ENCODE results near the gene SAMD10. TPM values are rescaled to one million over a fixed set of nuclear protein-coding genes. Genes with fewer than 3 reads are reported as not detected.

The SAMD10 gene
- polyA plus RNA-seq, 2 donors, result 9.4 to 13.1 TPM

DNA sequence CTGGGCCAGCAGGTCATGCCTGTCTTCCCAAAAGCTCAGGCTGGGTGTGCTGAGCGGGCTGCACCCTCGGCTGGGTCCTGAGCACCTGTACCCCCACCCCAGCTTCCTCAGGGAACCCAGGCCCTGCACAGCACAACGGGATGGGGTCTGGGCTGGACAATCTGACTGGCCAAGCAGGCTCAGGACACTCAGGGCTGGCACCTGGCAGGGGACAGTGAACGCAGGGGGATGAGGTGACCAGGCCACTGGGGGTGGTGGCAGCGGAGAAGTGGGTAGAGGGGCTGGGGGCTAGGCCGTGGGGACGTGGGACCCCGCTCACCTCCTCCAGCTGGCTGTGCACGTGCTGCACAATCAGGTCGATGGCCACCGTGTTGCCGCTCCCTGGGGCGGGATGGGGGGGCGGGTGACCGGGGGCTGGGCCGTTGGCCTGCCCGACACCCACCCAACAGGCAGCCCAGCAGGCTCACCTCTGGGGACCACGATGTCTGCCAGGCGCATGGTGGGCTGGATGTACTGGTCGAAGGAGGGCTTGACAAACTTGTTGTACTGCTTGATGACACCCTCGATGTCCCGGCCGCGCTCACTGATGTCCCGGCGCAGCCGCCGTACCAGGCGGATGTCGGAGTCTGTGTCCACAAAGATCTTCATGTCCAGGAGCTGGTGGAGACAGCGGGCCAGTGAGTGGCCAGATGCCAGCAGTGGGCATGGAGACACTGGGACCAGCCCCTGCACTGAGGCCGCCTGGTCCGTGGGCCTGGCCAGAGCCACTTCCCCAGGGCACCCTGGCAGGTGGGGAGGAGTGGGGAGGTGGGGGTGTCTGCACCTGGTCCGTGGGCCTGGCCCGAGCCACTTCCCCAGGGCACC lies 35.1 kb downstream of the SAMD10 start:
- peak overlapping the region in 1 of 2 donors; percentile 43 for H3K27ac ChIP-seq (ENCODE audit: low read depth in 2 of 2, low read length in 1 of 2)
- no peak overlapping the region for H3K4me3 ChIP-seq (ENCODE audit: low read depth in 1 of 2, low read length in 2 of 2)
- H3K4me1 ChIP-seq (ENCODE audit: control insufficient read depth in 2 of 2, insufficient read depth in 2 of 2, low read length in 1 of 2), result peaks cover 5 to 41% of the 10 kb centered on the region in 2 donors
- H3K27me3 ChIP-seq (ENCODE audit: control insufficient read depth in 1 of 2, insufficient read depth in 2 of 2, low read length in 2 of 2), result no peaks in the 10 kb centered on the region
- WGBS, 2 donors, result 86 to 88% methylated on average over 35 of the region's 35 CpGs
- H3K9me3 ChIP-seq (ENCODE audit: control insufficient read depth in 2 of 2, insufficient read depth in 1 of 2, low read depth in 1 of 2, low read length in 1 of 2), result peaks cover 0 to 2% of the 10 kb centered on the region in 2 donors
- peaks cover 7 to 58% of the 10 kb centered on the region in 2 donors for H3K36me3 ChIP-seq (ENCODE audit: control insufficient read depth in 2 of 2, insufficient read depth in 2 of 2, low read length in 1 of 2)

DNA sequence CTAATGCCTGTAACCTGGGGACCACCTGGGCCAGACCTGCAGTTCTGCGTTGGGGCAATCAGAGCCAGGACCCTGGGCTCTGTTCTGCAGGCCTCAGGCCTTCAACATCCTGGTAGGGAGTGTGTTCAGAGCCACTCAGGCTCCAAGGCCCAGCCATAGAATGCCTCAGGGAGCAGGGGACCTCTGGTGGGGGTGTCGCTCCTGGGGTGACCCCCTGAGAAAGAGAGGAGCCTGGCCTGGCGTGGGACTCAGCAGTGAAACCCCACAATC lies 35.7 kb downstream of the SAMD10 start:
- 88 to 92% methylated on average over 3 of the region's 3 CpGs for WGBS, 2 donors
- peaks cover 7 to 62% of the 10 kb centered on the region in 2 donors for H3K36me3 ChIP-seq (ENCODE audit: control insufficient read depth in 2 of 2, insufficient read depth in 2 of 2, low read length in 1 of 2)
- peaks cover 5 to 35% of the 10 kb centered on the region in 2 donors for H3K4me1 ChIP-seq (ENCODE audit: control insufficient read depth in 2 of 2, insufficient read depth in 2 of 2, low read length in 1 of 2)
- peak overlapping the region; percentile 94 to 98 for H3K27ac ChIP-seq (ENCODE audit: low read depth in 2 of 2, low read length in 1 of 2)
- H3K4me3 ChIP-seq (ENCODE audit: low read depth in 1 of 2, low read length in 2 of 2), result no peak overlapping the region
- no peaks in the 10 kb centered on the region for H3K27me3 ChIP-seq (ENCODE audit: control insufficient read depth in 1 of 2, insufficient read depth in 2 of 2, low read length in 2 of 2)
- H3K9me3 ChIP-seq (ENCODE audit: control insufficient read depth in 2 of 2, insufficient read depth in 1 of 2, low read depth in 1 of 2, low read length in 1 of 2), result peaks cover 0 to 2% of the 10 kb centered on the region in 2 donors

- H3K27me3 ChIP-seq (ENCODE audit: control insufficient read depth in 1 of 2, insufficient read depth in 2 of 2, low read length in 2 of 2), result no peaks in the 10 kb centered on the region
- H3K4me3 ChIP-seq (ENCODE audit: low read depth in 1 of 2, low read length in 2 of 2), result no peak overlapping the region
- 59 to 71% methylated on average over 19 of the region's 19 CpGs for WGBS, 2 donors
- H3K36me3 ChIP-seq (ENCODE audit: control insufficient read depth in 2 of 2, insufficient read depth in 2 of 2, low read length in 1 of 2), result peaks cover 7 to 64% of the 10 kb centered on the region in 2 donors
- peaks cover 5 to 30% of the 10 kb centered on the region in 2 donors for H3K4me1 ChIP-seq (ENCODE audit: control insufficient read depth in 2 of 2, insufficient read depth in 2 of 2, low read length in 1 of 2)
- H3K9me3 ChIP-seq (ENCODE audit: control insufficient read depth in 2 of 2, insufficient read depth in 1 of 2, low read depth in 1 of 2, low read length in 1 of 2), result peaks cover 0 to 2% of the 10 kb centered on the region in 2 donors
- H3K27ac ChIP-seq (ENCODE audit: low read depth in 2 of 2, low read length in 1 of 2), result peak overlapping the region; percentile 94 to 98
These were observed 36.3 kb downstream of the SAMD10 start for GRCh38 chr20:63942969-63943807.

DNA sequence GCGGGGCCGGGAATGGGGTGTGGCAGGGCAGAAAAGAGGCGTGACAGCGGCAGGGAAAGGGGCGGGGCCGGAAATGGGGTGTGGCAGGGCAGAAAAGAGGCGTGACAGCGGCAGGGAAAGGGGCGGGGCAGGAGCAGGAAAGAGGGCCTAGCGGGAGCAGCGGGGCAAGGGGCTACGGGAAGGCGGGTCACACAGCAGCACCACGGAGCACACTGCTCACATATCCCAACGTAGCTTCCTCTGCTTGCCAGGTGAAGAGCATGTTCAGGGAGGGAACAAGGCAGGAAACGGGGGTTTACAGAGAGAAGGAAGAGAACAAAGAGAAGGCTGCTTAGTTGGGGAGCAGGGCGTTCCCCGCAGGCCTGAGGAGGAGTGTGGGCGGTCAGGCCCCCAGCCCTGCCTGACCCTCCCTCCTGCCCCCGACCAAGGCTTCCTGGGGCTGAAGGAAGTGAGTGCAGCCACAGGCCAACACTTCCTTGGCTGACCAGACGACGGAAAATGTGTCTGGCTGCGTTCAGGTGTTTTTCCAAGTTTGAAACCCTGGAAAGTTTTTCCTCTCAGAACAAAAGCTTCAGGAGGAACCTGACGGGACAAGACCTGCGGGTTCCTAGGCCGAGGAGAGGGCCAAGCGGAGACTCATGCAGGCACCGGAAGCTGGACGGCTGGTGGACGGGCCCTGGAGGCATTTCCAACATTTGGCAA lies 37.0 kb downstream of the SAMD10 start:
- Histone ChIP-seq H3K4me1 (ENCODE audit: control insufficient read depth in 2 of 2, insufficient read depth in 2 of 2, low read length in 1 of 2) (peaks cover 5 to 23% of the 10 kb centered on the region in 2 donors), H3K27me3 (ENCODE audit: control insufficient read depth in 1 of 2, insufficient read depth in 2 of 2, low read length in 2 of 2) (no peaks in the 10 kb centered on the region), H3K36me3 (ENCODE audit: control insufficient read depth in 2 of 2, insufficient read depth in 2 of 2, low read length in 1 of 2) (peaks cover 7 to 63% of the 10 kb centered on the region in 2 donors), H3K9me3 (ENCODE audit: control insufficient read depth in 2 of 2, insufficient read depth in 1 of 2, low read depth in 1 of 2, low read length in 1 of 2) (peaks cover 0 to 2% of the 10 kb centered on the region in 2 donors), H3K4me3 (ENCODE audit: low read depth in 1 of 2, low read length in 2 of 2) (no peak overlapping the region), H3K27ac (ENCODE audit: low read depth in 2 of 2, low read length in 1 of 2) (peak overlapping the region; percentile 94 to 98)
- 34 to 44% methylated on average over 27 to 30 of the region's 30 CpGs for WGBS, 2 donors

DNA sequence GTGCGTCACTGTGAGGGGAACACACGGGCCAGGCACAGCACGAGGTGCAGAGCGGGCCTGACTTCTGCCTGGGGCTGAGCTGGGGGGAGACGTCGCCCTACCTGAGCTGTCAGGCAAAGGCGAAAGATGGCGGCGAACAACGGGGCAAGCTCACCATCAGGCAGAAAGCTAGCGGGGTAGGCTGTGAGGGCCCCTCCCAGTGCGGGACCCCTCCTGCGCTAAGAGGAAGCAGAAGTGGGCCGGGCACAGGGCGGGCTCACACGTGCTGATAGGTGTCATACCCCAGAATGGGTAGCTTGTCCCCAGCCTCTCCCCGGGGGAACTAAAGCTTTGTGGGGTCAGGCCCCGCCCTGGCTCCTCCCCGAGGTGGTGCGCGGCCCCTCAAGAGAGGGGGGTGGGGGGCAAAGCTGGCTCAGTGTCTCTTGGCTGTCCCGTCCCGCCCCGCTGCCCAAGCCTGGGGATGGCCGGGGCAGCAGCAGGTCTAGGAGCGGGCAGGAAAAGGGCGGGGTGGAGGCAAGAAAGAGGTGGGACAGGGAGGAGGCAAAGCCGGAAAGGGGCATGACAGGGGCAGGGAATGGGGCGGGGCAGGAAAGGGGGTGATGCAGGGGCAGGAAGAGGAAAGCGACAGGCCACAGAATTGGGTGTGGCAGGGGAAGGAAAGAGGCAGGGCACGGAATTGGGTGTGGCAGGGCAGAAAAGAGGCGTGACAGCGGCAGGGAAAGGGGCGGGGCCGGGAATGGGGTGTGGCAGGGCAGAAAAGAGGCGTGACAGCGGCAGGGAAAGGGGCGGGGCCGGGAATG lies 38.0 kb downstream of the SAMD10 start:
- peaks cover 7 to 58% of the 10 kb centered on the region in 2 donors for H3K36me3 ChIP-seq (ENCODE audit: control insufficient read depth in 2 of 2, insufficient read depth in 2 of 2, low read length in 1 of 2)
- no peaks in the 10 kb centered on the region for H3K27me3 ChIP-seq (ENCODE audit: control insufficient read depth in 1 of 2, insufficient read depth in 2 of 2, low read length in 2 of 2)
- peak overlapping the region in 1 of 2 donors; percentile 18 for H3K4me3 ChIP-seq (ENCODE audit: low read depth in 1 of 2, low read length in 2 of 2)
- peaks cover 0 to 2% of the 10 kb centered on the region in 2 donors for H3K9me3 ChIP-seq (ENCODE audit: control insufficient read depth in 2 of 2, insufficient read depth in 1 of 2, low read depth in 1 of 2, low read length in 1 of 2)
- H3K27ac ChIP-seq (ENCODE audit: low read depth in 2 of 2, low read length in 1 of 2), result peak overlapping the region; percentile 64 to 97
- 67 to 68% methylated on average over 33 to 35 of the region's 39 CpGs for WGBS, 2 donors
- H3K4me1 ChIP-seq (ENCODE audit: control insufficient read depth in 2 of 2, insufficient read depth in 2 of 2, low read length in 1 of 2), result peaks cover 5 to 19% of the 10 kb centered on the region in 2 donors

- 92 to 94% methylated on average over 58 of the region's 58 CpGs for WGBS, 2 donors
These were observed 38.8 kb downstream of the SAMD10 start for GRCh38 chr20:63940472-63941266.

GRCh38 chr20:63940071-63940471 lies 39.4 kb downstream of the SAMD10 start:
- peaks cover 0 to 2% of the 10 kb centered on the region in 2 donors for H3K9me3 ChIP-seq (ENCODE audit: control insufficient read depth in 2 of 2, insufficient read depth in 1 of 2, low read depth in 1 of 2, low read length in 1 of 2)
- H3K4me1 ChIP-seq (ENCODE audit: control insufficient read depth in 2 of 2, insufficient read depth in 2 of 2, low read length in 1 of 2), result peaks cover 5 to 19% of the 10 kb centered on the region in 2 donors
- no peaks in the 10 kb centered on the region for H3K27me3 ChIP-seq (ENCODE audit: control insufficient read depth in 1 of 2, insufficient read depth in 2 of 2, low read length in 2 of 2)
- no peak overlapping the region for H3K27ac ChIP-seq (ENCODE audit: low read depth in 2 of 2, low read length in 1 of 2)
- peaks cover 7 to 52% of the 10 kb centered on the region in 2 donors for H3K36me3 ChIP-seq (ENCODE audit: control insufficient read depth in 2 of 2, insufficient read depth in 2 of 2, low read length in 1 of 2)
- WGBS, 2 donors, result 85 to 90% methylated on average over 23 of the region's 23 CpGs
- H3K4me3 ChIP-seq (ENCODE audit: low read depth in 1 of 2, low read length in 2 of 2), result no peak overlapping the region

More at GRCh38 chr20:63940472-63941266, 38.8 kb downstream of the SAMD10 start:
- Histone ChIP-seq H3K4me3 (ENCODE audit: low read depth in 1 of 2, low read length in 2 of 2) (no peak overlapping the region), H3K4me1 (ENCODE audit: control insufficient read depth in 2 of 2, insufficient read depth in 2 of 2, low read length in 1 of 2) (peaks cover 5 to 19% of the 10 kb centered on the region in 2 donors), H3K27me3 (ENCODE audit: control insufficient read depth in 1 of 2, insufficient read depth in 2 of 2, low read length in 2 of 2) (no peaks in the 10 kb centered on the region), H3K27ac (ENCODE audit: low read depth in 2 of 2, low read length in 1 of 2) (peak overlapping the region; percentile 64 to 97), H3K36me3 (ENCODE audit: control insufficient read depth in 2 of 2, insufficient read depth in 2 of 2, low read length in 1 of 2) (peaks cover 7 to 53% of the 10 kb centered on the region in 2 donors), H3K9me3 (ENCODE audit: control insufficient read depth in 2 of 2, insufficient read depth in 1 of 2, low read depth in 1 of 2, low read length in 1 of 2) (peaks cover 0 to 2% of the 10 kb centered on the region in 2 donors)

All from esophagus (tissue), 2 donors.